Activated T-cell treated with anti-CD3 and anti-CD28 coated beads, Interleukin-2, amount 50 U/mL, for 24 hours (primary cell): ENCODE results near the gene DYNLRB2.
A peak's percentile ranks its signal among the peaks of the same experiment; 100 is the strongest.

Experiments used
- DNase-seq: peaks from one replicate; pipeline ENCODE4 v3.0.0-alpha.2; 2020
- H3K27ac Mint-ChIP-seq: 2 replicates; pipeline ENCODE4 v1.8.0; 2020; ENCODE audit warnings: mild to moderate bottlenecking, mixed read lengths
- H3K27me3 Mint-ChIP-seq: 2 replicates; pipeline ENCODE4 v1.8.0; 2020; ENCODE audit warnings: mixed read lengths
- H3K36me3 Mint-ChIP-seq: 2 replicates; pipeline ENCODE4 v1.8.0; 2020; ENCODE audit warnings: low read depth, mixed read lengths
- H3K4me1 Mint-ChIP-seq: 2 replicates; pipeline ENCODE4 v1.8.0; 2020; ENCODE audit warnings: low read depth, mixed read lengths
- H3K4me3 Mint-ChIP-seq: 2 replicates; pipeline ENCODE4 v1.8.0; 2020; ENCODE audit warnings: mild to moderate bottlenecking, moderate library complexity, mixed read lengths
- H3K9me3 Mint-ChIP-seq: 2 replicates; pipeline ENCODE4 v1.8.0; 2020; ENCODE audit warnings: mixed read lengths

DYNLRB2 gene

GRCh38 chr16:80527297-80527696 lies 13.5 kb upstream of the DYNLRB2 start:
- H3K27me3 Mint-ChIP-seq: no peaks in the 10 kb centered on the region
- no peaks in the 10 kb centered on the region for H3K9me3 Mint-ChIP-seq
- H3K4me3 Mint-ChIP-seq: no peak overlapping the region
- H3K36me3 Mint-ChIP-seq: no peaks in the 10 kb centered on the region
- H3K4me1 Mint-ChIP-seq: peaks cover 5% of the 10 kb centered on the region
- no peak overlapping the region for H3K27ac Mint-ChIP-seq
- DNase-seq: peak; percentile 55

- H3K4me3 Mint-ChIP-seq: no peak overlapping the region
- no peaks in the 10 kb centered on the region for H3K9me3 Mint-ChIP-seq
- no peak overlapping the region for H3K27ac Mint-ChIP-seq
- peaks cover 6% of the 10 kb centered on the region for H3K27me3 Mint-ChIP-seq
- peaks cover 5% of the 10 kb centered on the region for H3K4me1 Mint-ChIP-seq
- DNase-seq: no peak
- H3K36me3 Mint-ChIP-seq: no peaks in the 10 kb centered on the region
Observed at GRCh38 chr16:80530479-80530878, 10.3 kb upstream of the DYNLRB2 start.

- DNase-seq: no peak
- Mint-ChIP-seq H3K4me1 (peaks cover 27% of the 10 kb centered on the region), H3K27ac (no peak overlapping the region), H3K4me3 (no peak overlapping the region), H3K27me3 (peaks cover 6% of the 10 kb centered on the region), H3K36me3 (peaks cover 9% of the 10 kb centered on the region), H3K9me3 (no peaks in the 10 kb centered on the region)
Observed at GRCh38 chr16:80536238-80536637, 4.6 kb upstream of the DYNLRB2 start.

- peak overlapping the region; percentile 91 for H3K4me3 Mint-ChIP-seq
- H3K27ac Mint-ChIP-seq: peak overlapping the region; percentile 98
- no peaks in the 10 kb centered on the region for H3K9me3 Mint-ChIP-seq
Observed at GRCh38 chr16:80541306-80541694, 507 bp downstream of the DYNLRB2 start.

GRCh38 chr16:80543162-80543561 lies 2.4 kb downstream of the DYNLRB2 start:
- no peaks in the 10 kb centered on the region for H3K27me3 Mint-ChIP-seq
- no peak overlapping the region for H3K4me3 Mint-ChIP-seq
- H3K4me1 Mint-ChIP-seq: peaks cover 29% of the 10 kb centered on the region
- no peaks in the 10 kb centered on the region for H3K9me3 Mint-ChIP-seq
- DNase-seq: no peak
- no peak overlapping the region for H3K27ac Mint-ChIP-seq
- peaks cover 9% of the 10 kb centered on the region for H3K36me3 Mint-ChIP-seq

More at GRCh38 chr16:80541306-80541694, 507 bp downstream of the DYNLRB2 start:
- Mint-ChIP-seq H3K4me1 (peaks cover 29% of the 10 kb centered on the region), H3K27me3 (no peaks in the 10 kb centered on the region), H3K36me3 (peaks cover 9% of the 10 kb centered on the region)
- DNase-seq: no peak

- H3K4me1 Mint-ChIP-seq: peaks cover 29% of the 10 kb centered on the region
- H3K27ac Mint-ChIP-seq: no peak overlapping the region
- no peak overlapping the region for H3K4me3 Mint-ChIP-seq
- no peaks in the 10 kb centered on the region for H3K27me3 Mint-ChIP-seq
- H3K9me3 Mint-ChIP-seq: no peaks in the 10 kb centered on the region
- H3K36me3 Mint-ChIP-seq: peaks cover 9% of the 10 kb centered on the region
- DNase-seq: no peak
Observed at GRCh38 chr16:80544326-80544725, 3.5 kb downstream of the DYNLRB2 start.

- no peaks in the 10 kb centered on the region for H3K36me3 Mint-ChIP-seq
- no peak for DNase-seq
- no peaks in the 10 kb centered on the region for H3K9me3 Mint-ChIP-seq
- H3K27me3 Mint-ChIP-seq: no peaks in the 10 kb centered on the region
- H3K27ac Mint-ChIP-seq: no peak overlapping the region
- peaks cover 11% of the 10 kb centered on the region for H3K4me1 Mint-ChIP-seq
- H3K4me3 Mint-ChIP-seq: no peak overlapping the region
Observed at GRCh38 chr16:80546249-80546648, 5.5 kb downstream of the DYNLRB2 start.

GRCh38 chr16:80547145-80547544 lies 6.4 kb downstream of the DYNLRB2 start:
- Mint-ChIP-seq H3K4me3 (no peak overlapping the region), H3K27me3 (no peaks in the 10 kb centered on the region)

GRCh38 chr16:80552277-80552676 lies 11.5 kb downstream of the DYNLRB2 start:
- Mint-ChIP-seq H3K36me3 (no peaks in the 10 kb centered on the region), H3K4me3 (no peak overlapping the region), H3K9me3 (no peaks in the 10 kb centered on the region), H3K4me1 (peaks cover 12% of the 10 kb centered on the region), H3K27me3 (no peaks in the 10 kb centered on the region), H3K27ac (no peak overlapping the region)
- no peak for DNase-seq

More at GRCh38 chr16:80547145-80547544, 6.4 kb downstream of the DYNLRB2 start:
- Mint-ChIP-seq H3K9me3 (no peaks in the 10 kb centered on the region), H3K36me3 (no peaks in the 10 kb centered on the region), H3K27ac (no peak overlapping the region), H3K4me1 (peaks cover 7% of the 10 kb centered on the region)
- no peak for DNase-seq

GRCh38 chr16:80554033-80554432 lies 13.2 kb downstream of the DYNLRB2 start:
- Mint-ChIP-seq H3K4me1 (peaks cover 15% of the 10 kb centered on the region), H3K27me3 (no peaks in the 10 kb centered on the region), H3K27ac (no peak overlapping the region), H3K9me3 (no peaks in the 10 kb centered on the region), H3K36me3 (no peaks in the 10 kb centered on the region), H3K4me3 (no peak overlapping the region)
- no peak for DNase-seq

GRCh38 chr16:80556481-80556880 lies 15.7 kb downstream of the DYNLRB2 start:
- Mint-ChIP-seq H3K4me1 (peaks cover 15% of the 10 kb centered on the region), H3K9me3 (no peaks in the 10 kb centered on the region), H3K36me3 (no peaks in the 10 kb centered on the region), H3K27ac (no peak overlapping the region), H3K27me3 (no peaks in the 10 kb centered on the region), H3K4me3 (no peak overlapping the region)
- no peak for DNase-seq

- Mint-ChIP-seq H3K27ac (no peak overlapping the region), H3K36me3 (no peaks in the 10 kb centered on the region), H3K4me3 (no peak overlapping the region)
Observed at GRCh38 chr16:80557037-80557436, 16.2 kb downstream of the DYNLRB2 start.

GRCh38 chr16:80559369-80559768 lies 18.6 kb downstream of the DYNLRB2 start:
- H3K27me3 Mint-ChIP-seq: no peaks in the 10 kb centered on the region
- no peak for DNase-seq
- no peak overlapping the region for H3K27ac Mint-ChIP-seq
- H3K4me1 Mint-ChIP-seq: peaks cover 11% of the 10 kb centered on the region
- H3K9me3 Mint-ChIP-seq: no peaks in the 10 kb centered on the region
- no peak overlapping the region for H3K4me3 Mint-ChIP-seq
- H3K36me3 Mint-ChIP-seq: no peaks in the 10 kb centered on the region

More at GRCh38 chr16:80557037-80557436, 16.2 kb downstream of the DYNLRB2 start:
- no peaks in the 10 kb centered on the region for H3K9me3 Mint-ChIP-seq
- no peaks in the 10 kb centered on the region for H3K27me3 Mint-ChIP-seq
- H3K4me1 Mint-ChIP-seq: peaks cover 15% of the 10 kb centered on the region
- no peak for DNase-seq

- Mint-ChIP-seq H3K4me3 (no peak overlapping the region), H3K27me3 (no peaks in the 10 kb centered on the region), H3K27ac (no peak overlapping the region), H3K9me3 (peaks cover 3% of the 10 kb centered on the region), H3K36me3 (no peaks in the 10 kb centered on the region), H3K4me1 (peaks cover 24% of the 10 kb centered on the region)
- DNase-seq: no peak
Observed at GRCh38 chr16:80563066-80563465, 22.3 kb downstream of the DYNLRB2 start.

GRCh38 chr16:80564394-80564793 lies 23.6 kb downstream of the DYNLRB2 start:
- H3K27ac Mint-ChIP-seq: no peak overlapping the region
- H3K4me1 Mint-ChIP-seq: peaks cover 32% of the 10 kb centered on the region
- no peak for DNase-seq
- no peaks in the 10 kb centered on the region for H3K36me3 Mint-ChIP-seq
- H3K4me3 Mint-ChIP-seq: no peak overlapping the region
- H3K9me3 Mint-ChIP-seq: peaks cover 4% of the 10 kb centered on the region
- no peaks in the 10 kb centered on the region for H3K27me3 Mint-ChIP-seq
